Measurements from ENCODE around the gene RDH16. TPM values are rescaled to one million over a fixed set of nuclear protein-coding genes. Genes with fewer than 3 reads are reported as not detected.

Gene RDH16
- total and polyA plus RNA-seq, 8 donors, result 0.08 to 0.84 (median 0.31) TPM

DNA sequence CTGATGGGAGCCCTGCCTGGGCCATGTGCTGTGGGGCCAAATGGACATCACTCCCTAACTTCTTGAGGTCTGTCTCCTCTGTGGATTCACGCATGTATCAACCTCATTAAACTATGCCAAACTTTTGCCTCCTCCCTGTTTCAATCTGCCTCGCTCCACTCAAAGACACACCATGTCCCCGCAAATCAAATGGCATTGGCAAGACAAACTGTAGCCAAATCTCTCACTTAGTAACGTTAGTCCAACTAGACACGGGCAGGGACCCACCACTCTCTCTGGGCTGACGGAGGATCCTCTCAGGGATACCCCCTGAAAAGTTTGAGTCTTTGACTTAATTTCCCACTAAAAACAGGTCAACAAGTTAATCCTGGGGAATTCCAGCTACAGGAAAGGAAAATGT lies 40.9 kb upstream of the RDH16 start:
- no peak for ATAC-seq
- H3K4me1 ChIP-seq, result peaks cover 0 to 5% (median 5%) of the 10 kb centered on the region in 3 donors
- H3K9me3 ChIP-seq, result no peaks in the 10 kb centered on the region
- no peak overlapping the region for H3K27ac ChIP-seq
- FAIRE-seq, result no peak
- no peaks in the 10 kb centered on the region for H3K27me3 ChIP-seq
- intact Hi-C loops (cut with DNase I), result no loop called here
- WGBS, 2 donors, result 91 to 93% methylated on average over 6 of the region's 6 CpGs
- no peak overlapping the region for H3K4me3 ChIP-seq
- TF ChIP-seq, protein P1, sequence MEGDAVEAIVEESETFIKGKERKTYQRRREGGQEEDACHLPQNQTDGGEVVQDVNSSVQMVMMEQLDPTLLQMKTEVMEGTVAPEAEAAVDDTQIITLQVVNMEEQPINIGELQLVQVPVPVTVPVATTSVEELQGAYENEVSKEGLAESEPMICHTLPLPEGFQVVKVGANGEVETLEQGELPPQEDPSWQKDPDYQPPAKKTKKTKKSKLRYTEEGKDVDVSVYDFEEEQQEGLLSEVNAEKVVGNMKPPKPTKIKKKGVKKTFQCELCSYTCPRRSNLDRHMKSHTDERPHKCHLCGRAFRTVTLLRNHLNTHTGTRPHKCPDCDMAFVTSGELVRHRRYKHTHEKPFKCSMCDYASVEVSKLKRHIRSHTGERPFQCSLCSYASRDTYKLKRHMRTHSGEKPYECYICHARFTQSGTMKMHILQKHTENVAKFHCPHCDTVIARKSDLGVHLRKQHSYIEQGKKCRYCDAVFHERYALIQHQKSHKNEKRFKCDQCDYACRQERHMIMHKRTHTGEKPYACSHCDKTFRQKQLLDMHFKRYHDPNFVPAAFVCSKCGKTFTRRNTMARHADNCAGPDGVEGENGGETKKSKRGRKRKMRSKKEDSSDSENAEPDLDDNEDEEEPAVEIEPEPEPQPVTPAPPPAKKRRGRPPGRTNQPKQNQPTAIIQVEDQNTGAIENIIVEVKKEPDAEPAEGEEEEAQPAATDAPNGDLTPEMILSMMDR (IDR thresholded peaks at IDR 0.05), result no peak
- H3K36me3 ChIP-seq, result peaks cover 0 to 13% (median 10%) of the 10 kb centered on the region in 3 donors
- DNase-seq, result no peak

DNA sequence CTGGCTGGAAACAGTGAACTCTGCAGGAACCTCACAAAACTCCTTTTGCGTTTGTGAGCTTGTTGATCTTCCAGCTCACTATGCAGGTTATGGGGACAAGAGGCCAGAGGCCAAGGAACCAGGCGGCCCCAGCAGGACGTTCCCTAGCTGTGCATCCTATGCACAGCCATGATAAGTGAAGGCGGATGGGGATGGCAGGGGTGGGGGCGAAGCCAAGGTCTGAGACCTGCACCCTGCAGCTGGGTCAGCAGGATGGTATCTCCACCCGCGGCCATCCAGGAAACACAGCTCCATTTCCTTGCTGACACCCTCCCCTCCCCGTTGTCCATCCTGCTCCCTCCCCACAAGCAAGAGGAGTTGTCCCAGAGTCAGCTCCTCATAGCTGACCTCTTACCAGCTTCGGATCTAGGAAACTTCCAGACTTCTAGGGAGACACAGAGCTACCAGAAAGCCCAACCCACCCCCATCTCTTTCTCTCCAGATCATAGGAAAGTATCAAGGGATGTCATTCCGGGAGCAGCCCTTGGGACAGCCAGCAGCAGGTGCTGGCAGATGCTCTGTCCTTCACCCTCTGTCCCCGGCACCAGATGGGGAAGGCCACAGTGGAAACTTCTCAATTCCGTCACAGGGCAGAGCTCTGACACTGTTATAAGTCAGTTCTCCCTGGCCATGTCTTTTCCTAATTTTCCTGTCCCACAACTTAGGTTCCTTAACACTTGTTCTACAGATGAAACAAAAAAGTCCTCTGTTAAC lies 39.6 kb upstream of the RDH16 start:
- FAIRE-seq, result no peak
- peaks cover 0 to under 1% (median 0%) of the 10 kb centered on the region in 3 donors for H3K36me3 ChIP-seq

DNA sequence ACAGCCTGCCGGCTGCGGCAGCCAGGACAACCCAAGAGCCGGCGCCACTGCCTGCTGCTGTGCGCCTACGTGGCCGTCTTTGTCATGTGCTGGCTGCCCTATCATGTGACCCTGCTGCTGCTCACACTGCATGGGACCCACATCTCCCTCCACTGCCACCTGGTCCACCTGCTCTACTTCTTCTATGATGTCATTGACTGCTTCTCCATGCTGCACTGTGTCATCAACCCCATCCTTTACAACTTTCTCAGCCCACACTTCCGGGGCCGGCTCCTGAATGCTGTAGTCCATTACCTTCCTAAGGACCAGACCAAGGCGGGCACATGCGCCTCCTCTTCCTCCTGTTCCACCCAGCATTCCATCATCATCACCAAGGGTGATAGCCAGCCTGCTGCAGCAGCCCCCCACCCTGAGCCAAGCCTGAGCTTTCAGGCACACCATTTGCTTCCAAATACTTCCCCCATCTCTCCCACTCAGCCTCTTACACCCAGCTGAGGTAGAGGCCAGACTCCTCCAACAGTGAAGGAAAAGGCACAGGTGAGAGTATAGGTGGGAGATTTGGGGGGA lies 38.6 kb upstream of the RDH16 start:
- 93 to 94% methylated on average over 11 of the region's 11 CpGs for WGBS, 2 donors
- H3K27ac ChIP-seq, result no peak overlapping the region
- ATAC-seq, result no peak
- TF ChIP-seq, protein P1 (IDR thresholded peaks at IDR 0.05), result no peak
- H3K4me3 ChIP-seq, result no peak overlapping the region
- H3K9me3 ChIP-seq, result no peaks in the 10 kb centered on the region
- no peaks in the 10 kb centered on the region for H3K4me1 ChIP-seq
- intact Hi-C loops (cut with DNase I), result no loop called here
- no peaks in the 10 kb centered on the region for H3K27me3 ChIP-seq
- no peak for DNase-seq
- H3K36me3 ChIP-seq, result no peaks in the 10 kb centered on the region
- FAIRE-seq, result no peak

More for the DNA sequence above, 39.6 kb upstream of the RDH16 start:
- Histone ChIP-seq H3K4me3 (no peak overlapping the region), H3K27ac (no peak overlapping the region), H3K4me1 (peaks cover 0 to 5% (median 4%) of the 10 kb centered on the region in 3 donors), H3K27me3 (no peaks in the 10 kb centered on the region), H3K9me3 (no peaks in the 10 kb centered on the region)
- intact Hi-C loops (cut with DNase I), result no loop called here
- 71 to 76% methylated on average over 12 of the region's 12 CpGs for WGBS, 2 donors
- TF ChIP-seq, protein P1 (IDR thresholded peaks at IDR 0.05), result no peak
- no peak for ATAC-seq
- DNase-seq, result no peak

DNA sequence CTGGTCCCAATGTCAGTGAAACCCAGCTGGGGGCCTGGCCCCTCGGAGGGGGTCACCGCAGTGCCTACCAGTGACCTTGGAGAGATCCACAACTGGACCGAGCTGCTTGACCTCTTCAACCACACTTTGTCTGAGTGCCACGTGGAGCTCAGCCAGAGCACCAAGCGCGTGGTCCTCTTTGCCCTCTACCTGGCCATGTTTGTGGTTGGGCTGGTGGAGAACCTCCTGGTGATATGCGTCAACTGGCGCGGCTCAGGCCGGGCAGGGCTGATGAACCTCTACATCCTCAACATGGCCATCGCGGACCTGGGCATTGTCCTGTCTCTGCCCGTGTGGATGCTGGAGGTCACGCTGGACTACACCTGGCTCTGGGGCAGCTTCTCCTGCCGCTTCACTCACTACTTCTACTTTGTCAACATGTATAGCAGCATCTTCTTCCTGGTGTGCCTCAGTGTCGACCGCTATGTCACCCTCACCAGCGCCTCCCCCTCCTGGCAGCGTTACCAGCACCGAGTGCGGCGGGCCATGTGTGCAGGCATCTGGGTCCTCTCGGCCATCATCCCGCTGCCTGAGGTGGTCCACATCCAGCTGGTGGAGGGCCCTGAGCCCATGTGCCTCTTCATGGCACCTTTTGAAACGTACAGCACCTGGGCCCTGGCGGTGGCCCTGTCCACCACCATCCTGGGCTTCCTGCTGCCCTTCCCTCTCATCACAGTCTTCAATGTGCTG lies 38.0 kb upstream of the RDH16 start:
- Histone ChIP-seq H3K27ac (no peak overlapping the region), H3K36me3 (no peaks in the 10 kb centered on the region), H3K27me3 (no peaks in the 10 kb centered on the region), H3K4me3 (no peak overlapping the region), H3K9me3 (no peaks in the 10 kb centered on the region), H3K4me1 (no peaks in the 10 kb centered on the region)
- intact Hi-C loops (cut with DNase I), result no loop called here
- no peak for ATAC-seq
- TF ChIP-seq, protein P1 (IDR thresholded peaks at IDR 0.05), result no peak
- 85 to 90% methylated on average over 26 of the region's 26 CpGs for WGBS, 2 donors
- FAIRE-seq, result no peak
- no peak for DNase-seq

All from pancreas (tissue), 10 donors.